HG03439 (cell line): Measurements from ENCODE around the gene LUM.

ENCODE experiments used
- ATAC-seq: cut with Tn5 transposase; IDR thresholded peaks from one replicate; pipeline ENCODE4 v1.9.1; 2021; ENCODE audit warnings: mild to moderate bottlenecking, moderate library complexity; ENCODE audit not compliant: unreplicated experiment

LUM gene

DNA sequence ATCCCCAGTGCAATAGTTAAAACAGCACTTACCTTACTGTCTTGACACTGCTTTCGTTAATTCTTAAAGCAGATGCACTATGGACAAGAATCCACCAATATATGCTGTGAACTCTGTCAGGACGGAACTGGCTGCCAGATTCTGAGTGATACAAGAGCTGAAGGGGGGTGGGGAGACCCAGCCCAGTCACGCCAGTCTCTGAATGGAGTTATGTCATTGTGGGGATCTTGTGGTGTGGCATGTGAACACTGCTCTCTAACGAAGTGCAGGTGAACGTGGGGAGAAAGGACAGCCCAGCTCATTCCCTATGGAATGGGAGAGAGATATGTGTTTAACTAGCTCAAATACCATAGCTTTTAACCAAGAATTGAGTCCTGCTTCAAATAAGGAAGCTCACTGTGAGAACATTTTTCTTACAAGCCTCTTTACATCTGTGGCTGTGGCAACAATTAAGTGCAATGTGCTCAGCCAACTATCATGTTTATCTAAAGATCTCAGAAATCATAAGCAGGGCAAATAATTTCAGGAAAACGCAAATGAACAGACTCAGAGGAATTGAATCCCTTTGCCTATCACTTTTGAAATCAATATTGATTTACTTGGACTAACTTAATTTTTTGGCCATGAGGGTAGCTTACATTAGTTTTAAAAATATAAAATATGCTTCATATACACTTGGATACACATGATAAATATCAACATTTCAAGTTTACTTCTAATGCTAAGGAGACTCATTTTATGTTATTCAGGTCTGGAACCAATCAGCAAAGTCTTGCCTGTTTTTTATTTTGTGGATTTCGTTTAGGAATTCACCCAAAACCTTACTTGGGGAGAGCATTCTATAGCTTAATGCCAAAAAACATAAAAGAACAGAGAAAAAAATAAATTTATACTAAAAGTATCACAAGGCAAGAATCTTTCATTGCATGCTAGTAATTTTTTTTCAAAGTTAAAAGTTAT lies at the start of gene LUM:
LUM (minus strand) TSS at position 129 of the 960 bp plus-strand sequence. CDS start 2,515 bp downstream, outside the sequence.
- ATAC-seq, result no peak

DNA sequence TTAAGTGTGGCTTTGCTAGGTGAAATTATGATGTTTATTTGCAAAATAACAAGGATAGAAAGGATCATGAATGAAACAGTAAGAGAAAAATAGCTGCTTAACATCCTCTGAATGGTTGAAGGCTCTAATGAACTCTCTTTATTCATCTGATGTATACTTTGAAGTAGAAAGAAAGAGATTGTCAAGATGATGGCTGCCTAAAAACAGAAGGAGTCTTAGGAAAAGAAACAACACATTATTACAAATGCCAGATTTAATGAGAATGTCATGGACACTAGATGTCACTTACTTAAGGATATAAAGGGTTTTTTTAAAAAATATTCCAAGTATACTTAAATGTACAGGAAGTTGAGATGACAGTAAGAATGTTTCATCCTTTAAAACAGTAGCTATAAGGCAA lies 49.7 kb upstream of the LUM start:
- no peak for ATAC-seq

DNA sequence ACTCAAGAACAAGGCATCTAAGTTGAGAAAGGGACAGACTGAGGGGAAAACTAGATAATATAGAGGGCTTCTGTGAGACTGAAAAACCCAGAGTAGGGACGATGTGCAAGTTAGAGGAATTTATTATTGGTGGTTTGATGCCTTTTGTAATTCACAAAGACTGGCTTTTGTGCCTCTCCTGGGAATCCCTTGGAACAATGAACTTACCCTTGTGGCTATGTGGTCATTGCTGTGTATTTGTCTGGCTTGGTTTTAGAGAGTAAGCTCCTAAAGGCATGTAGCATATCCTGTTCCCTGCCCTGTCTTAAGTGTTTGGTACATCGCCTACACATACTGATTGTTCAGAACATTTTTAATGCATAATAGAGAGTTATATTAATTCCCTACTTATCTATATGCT lies 44.7 kb upstream of the LUM start:
- no peak for ATAC-seq

- ATAC-seq, result no peak
Measured at GRCh38 chr12:91154131-91154530, 42.8 kb upstream of the LUM start.

GRCh38 chr12:91144053-91144452 lies 32.8 kb upstream of the LUM start:
- ATAC-seq, result no peak

- ATAC-seq, result no peak
Measured at GRCh38 chr12:91143206-91143605, 31.9 kb upstream of the LUM start.

DNA sequence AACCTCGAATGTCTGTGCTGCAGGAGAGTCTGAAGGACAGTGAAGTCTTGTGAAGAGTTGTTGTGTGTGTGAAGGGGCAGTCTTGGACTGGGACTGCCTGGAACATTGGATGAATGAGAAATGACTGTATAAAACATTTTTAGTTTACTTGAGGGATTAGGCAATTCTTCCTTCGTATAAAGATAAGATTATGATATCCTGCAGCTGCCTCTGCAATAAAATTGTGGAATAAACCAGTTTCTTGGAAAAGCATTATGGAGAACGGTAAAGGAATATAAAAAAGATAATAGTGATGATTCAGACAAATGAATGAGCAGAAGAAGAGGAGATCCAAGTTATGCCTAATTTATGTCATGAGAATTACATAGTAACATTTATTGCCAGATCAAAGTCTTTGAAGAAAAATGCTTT lies 30.9 kb upstream of the LUM start:
- no peak for ATAC-seq

GRCh38 chr12:91140026-91140931 lies 29.0 kb upstream of the LUM start:
- ATAC-seq, result no peak

DNA sequence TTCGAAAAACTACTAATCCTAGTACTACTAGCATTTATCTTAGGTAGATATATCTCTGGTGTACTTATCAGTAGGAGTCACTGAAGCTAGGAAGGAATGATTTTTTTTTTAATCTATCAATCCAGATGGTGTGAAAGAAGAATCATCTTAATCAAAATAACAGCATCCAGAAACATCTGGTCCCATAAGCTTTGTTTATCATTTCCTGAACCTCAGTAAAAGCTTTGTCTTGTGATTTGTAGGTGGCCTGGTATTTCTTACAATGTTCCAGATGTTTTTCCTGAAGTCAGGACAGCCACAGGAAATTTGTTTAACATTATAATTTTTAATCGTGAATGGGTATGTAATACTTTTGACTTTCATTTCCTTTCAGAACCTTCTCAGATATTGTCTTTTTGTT lies 28.0 kb upstream of the LUM start:
- ATAC-seq, result no peak

GRCh38 chr12:91138337-91138920 lies 27.1 kb upstream of the LUM start:
- no peak for ATAC-seq

GRCh38 chr12:91133871-91134270 lies 22.6 kb upstream of the LUM start:
- no peak for ATAC-seq

DNA sequence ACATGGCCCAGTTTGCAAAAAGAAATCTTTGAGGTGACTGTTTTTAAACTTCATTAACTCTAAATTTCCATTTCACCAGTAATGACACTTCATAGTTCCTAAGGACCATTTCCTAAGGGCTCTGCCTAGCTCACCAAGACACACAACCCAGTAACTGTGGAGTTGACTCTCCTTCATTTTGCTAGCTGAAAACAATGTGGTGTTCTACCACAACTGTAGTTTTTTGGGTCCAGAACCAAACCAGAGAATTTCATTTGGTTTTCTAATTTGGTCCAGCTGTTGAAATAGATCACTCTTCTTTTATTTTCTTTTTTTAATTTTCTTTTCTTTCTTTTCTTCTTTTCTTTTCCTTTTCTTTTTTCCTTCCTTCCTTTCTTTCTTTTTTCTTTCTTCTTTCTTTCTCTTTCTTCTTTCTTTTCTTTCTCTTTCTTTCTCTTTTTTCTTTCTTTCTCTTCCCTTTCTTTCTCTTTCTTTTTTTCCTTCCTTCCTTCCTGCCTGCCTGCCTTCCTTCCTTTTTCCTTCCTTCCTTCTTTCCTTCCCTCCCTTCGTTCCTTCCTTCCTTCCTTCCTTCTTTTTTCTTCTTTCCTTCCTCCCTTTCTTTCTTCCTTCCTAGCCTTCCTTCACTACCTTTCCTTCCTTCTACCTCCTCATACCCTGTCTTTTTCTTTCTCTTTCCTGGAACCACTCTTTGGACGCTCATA lies 18.5 kb upstream of the LUM start:
- ATAC-seq, result no peak

DNA sequence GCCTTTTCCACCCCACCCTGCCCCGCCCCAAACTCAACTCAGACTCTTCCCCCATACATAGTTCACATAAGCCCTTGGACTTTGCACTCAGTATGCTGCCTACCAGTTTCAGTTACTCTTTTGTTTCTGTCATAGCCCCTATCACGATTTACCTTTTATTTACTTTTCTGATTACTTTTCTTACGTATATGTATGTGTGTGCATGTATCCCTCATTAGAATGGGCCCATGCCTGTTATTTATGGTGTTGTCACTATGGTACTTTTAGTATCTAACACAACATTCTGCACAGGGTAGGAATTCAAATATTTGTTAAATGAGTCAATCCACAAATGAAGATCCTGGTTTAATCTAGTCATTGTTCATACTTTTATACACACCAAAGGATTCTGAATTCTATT lies 16.5 kb upstream of the LUM start:
- ATAC-seq, result no peak

GRCh38 chr12:91127306-91127705 lies 16.0 kb upstream of the LUM start:
- no peak for ATAC-seq

DNA sequence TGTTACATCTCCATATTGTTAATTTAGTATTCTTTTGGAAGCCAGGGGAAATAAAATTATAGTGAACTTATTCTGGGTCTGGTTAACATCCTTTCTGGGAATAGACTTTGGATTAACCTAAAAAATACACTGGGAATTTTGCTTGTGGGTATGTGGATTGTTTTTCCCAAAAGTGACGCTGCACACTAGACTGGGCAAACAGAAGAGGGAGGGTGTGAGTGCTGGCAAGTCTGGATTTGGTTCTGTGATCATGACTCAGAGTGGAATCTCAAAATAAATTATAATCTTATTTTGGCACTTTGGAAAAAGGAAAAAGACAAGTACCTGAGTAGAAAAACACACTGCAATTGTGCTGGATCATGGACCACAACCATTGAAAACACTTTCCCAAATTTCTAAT lies 15.2 kb upstream of the LUM start:
- no peak for ATAC-seq

DNA sequence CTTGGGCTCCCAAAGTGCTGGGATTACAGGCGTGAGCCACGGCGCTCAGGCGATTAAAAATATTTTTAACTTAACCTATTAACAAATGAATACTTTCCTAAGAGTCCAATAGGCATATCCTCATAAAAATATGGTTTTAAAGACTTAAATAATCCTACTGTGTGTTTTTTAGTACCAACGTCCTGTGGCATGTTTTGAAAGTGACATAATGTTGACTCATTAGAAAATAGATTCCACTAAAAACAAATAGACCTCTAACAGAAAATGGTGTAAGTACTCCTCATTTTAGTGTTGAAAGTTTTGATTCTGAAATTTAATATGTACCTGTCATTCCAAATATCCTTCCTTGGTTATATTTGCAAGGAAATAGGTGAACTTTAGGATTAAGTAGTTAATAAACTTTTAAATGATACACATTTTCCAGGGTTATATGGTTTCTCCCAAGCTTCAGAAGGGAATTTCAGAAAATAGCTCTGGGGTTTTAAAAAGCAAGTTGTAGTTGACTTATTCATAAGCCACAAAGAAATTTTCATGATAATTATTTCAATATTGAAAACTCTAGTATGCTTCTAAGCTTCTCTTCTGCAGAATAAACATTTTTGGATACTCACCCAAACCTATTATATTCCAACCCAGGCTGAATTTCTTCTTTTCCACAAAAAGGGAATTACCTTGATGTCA lies 12.1 kb upstream of the LUM start:
- no peak for ATAC-seq

- ATAC-seq, result no peak
Measured at GRCh38 chr12:91120781-91121180, 9.5 kb upstream of the LUM start.

GRCh38 chr12:91119089-91119488 lies 7.8 kb upstream of the LUM start:
- ATAC-seq, result no peak

DNA sequence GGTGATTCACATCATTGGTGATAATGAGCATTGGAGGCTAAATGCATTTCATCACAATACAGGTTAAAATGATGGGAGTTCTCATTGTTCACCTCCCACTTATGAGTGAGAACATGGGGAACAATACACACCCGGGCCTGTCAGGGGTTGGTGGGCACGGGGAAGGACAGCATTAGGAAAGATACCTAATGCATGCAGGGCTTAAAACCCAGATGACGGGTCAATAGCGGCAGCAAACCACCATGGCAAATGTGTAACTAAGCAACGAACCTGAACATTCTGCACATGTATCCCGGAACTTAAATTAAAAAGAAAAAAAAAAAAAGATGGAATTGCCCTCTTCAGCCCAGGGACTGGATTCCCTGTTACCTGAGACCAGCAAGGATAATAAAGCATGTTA lies 2.3 kb upstream of the LUM start:
- no peak for ATAC-seq

DNA sequence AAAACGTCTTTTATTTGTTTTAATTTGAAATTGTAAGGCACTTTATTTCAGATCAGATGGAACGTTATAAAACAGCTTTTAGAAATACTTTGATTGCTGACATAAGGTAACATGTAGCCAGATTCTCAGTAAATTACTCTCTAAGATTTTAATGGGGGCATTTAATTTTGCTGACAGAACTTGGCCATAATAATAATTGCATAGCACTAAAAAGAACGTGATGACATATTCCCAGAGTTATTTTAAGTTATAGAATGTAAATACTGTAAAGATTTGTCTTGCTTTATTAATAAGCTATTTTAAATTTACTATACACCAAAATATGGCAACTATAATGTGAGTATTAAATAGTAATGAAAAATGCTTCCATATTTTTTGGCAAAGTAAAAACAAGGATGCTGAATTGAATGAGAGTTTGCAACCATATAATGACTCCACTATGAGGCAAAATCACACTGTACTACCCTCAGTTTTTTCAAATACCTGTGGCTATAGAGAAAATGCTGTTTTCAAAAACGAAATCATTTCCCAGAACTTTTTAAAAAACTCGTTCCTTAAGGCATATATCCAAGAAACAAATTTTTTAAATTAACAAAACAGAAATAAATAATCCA lies 876 bp downstream of the LUM start:
- ATAC-seq, result no peak
